HEK293 (cell line): Measurements from ENCODE around the gene PLD3.
A peak's percentile ranks its signal among the peaks of the same experiment; 100 is the strongest.

Experiments used
- CTCF ChIA-PET: fragments of 350-600 bp; formaldehyde crosslinking; extraction: SDS; loops from one replicate; lab custom pipeline; 2021; ENCODE audit warnings: antibody characterized with exemption; lab: Yijun Ruan, JAX
- POLR2A ChIA-PET: fragments of 300-600 bp; formaldehyde crosslinking; extraction: SDS; loops from one replicate; lab custom pipeline; 2020; ENCODE audit warnings: antibody characterized with exemption, inconsistent platforms; lab: Yijun Ruan, JAX
- H3K27ac ChIP-seq: fragments of 200-500 bp; sonication (Bioruptor generic); 2 replicates; pipeline ENCODE4 v1.5.1; 2014; ENCODE audit warnings: low read depth, low read length, control low read depth, inconsistent platforms; ENCODE audit errors: extremely low read depth
- H3K36me3 ChIP-seq, 2 experiments: fragments of 200-500 bp in 1 of 2; sonication (Bioruptor generic) in 1 of 2; 1 replicate in 1 of 2; 2 replicates in 1 of 2; pipeline ENCODE4 v1.5.1; 2014 to 2017; ENCODE audit warnings: inconsistent platforms in 2 of 2, low read length in 2 of 2; ENCODE audit not compliant: control insufficient read depth in 2 of 2, insufficient read depth in 1 of 2
- H3K4me1 ChIP-seq: fragments of 200-500 bp; sonication (Bioruptor generic); 2 replicates; pipeline ENCODE4 v1.5.1; 2014; ENCODE audit warnings: mild to moderate bottlenecking, low read length, inconsistent platforms; ENCODE audit not compliant: control insufficient read depth, insufficient read depth
- H3K4me3 ChIP-seq: 2 replicates; pipeline ENCODE4 v1.5.1; 2011; ENCODE audit warnings: low read depth, mild to moderate bottlenecking, control low read depth, low read length, moderate library complexity
- H3K9me3 ChIP-seq: fragments of 200-500 bp; sonication (Bioruptor generic); 2 replicates; pipeline ENCODE4 v1.5.1; 2014; ENCODE audit warnings: low read depth, low read length, inconsistent platforms; ENCODE audit not compliant: control insufficient read depth, insufficient read depth
- GLI2 ChIP-seq: fragments of 450-650 bp; formaldehyde crosslinking; IDR thresholded peaks from 2 replicates; pipeline ENCODE4; 2017; ENCODE audit warnings: missing biosample characterization, missing genetic modification characterization, low read depth, borderline replicate concordance
- HOXC10 ChIP-seq: sonication (generic); formaldehyde crosslinking; IDR thresholded peaks from 2 replicates; pipeline ENCODE4 v1.8.1; 2023; ENCODE audit warnings: mild to moderate bottlenecking, missing genetic modification reagents
- KLF8 ChIP-seq: fragments of 450-650 bp; formaldehyde crosslinking; IDR thresholded peaks from 2 replicates; pipeline ENCODE4 v1.5.1; 2016; ENCODE audit warnings: missing biosample characterization, missing genetic modification characterization
- REPIN1 ChIP-seq: fragments of 450-650 bp; formaldehyde crosslinking; IDR thresholded peaks from 2 replicates; pipeline ENCODE4 v1.5.1; 2017; ENCODE audit warnings: missing biosample characterization, missing genetic modification characterization, low read depth
- ZNF157 ChIP-seq: fragments of 450-650 bp; formaldehyde crosslinking; IDR thresholded peaks from 2 replicates; pipeline ENCODE4 v1.5.1; 2016; ENCODE audit warnings: missing biosample characterization, missing genetic modification characterization
- ZNF221 ChIP-seq: fragments of 450-650 bp; formaldehyde crosslinking; IDR thresholded peaks from 2 replicates; pipeline ENCODE4 v1.5.1; 2017; ENCODE audit warnings: missing biosample characterization, missing genetic modification characterization, borderline replicate concordance
- ZNF223 ChIP-seq: fragments of 450-650 bp; formaldehyde crosslinking; IDR thresholded peaks from 2 replicates; pipeline ENCODE4 v1.5.1; 2016; ENCODE audit warnings: missing biosample characterization, missing genetic modification characterization
- ZNF23 ChIP-seq: fragments of 450-650 bp; formaldehyde crosslinking; IDR thresholded peaks from 2 replicates; pipeline ENCODE4 v1.5.1; 2016; ENCODE audit warnings: missing biosample characterization, missing genetic modification characterization, borderline replicate concordance
- ZNF274 ChIP-seq, 2 experiments: fragments of 200-500 bp in 1 of 2; fragments of 450-650 bp in 1 of 2; sonication (Bioruptor generic) in 1 of 2; formaldehyde crosslinking in 1 of 2; IDR thresholded peaks; 2 replicates each; pipeline versions ENCODE4 v1.5.1 to v1.6.1; 2014 to 2016; ENCODE audit warnings: borderline replicate concordance in 1 of 2, inconsistent platforms in 1 of 2, low read length in 1 of 2, missing biosample characterization in 1 of 2, missing genetic modification characterization in 1 of 2
- ZNF292 ChIP-seq: fragments of 450-650 bp; formaldehyde crosslinking; IDR thresholded peaks from 2 replicates; pipeline ENCODE4 v1.5.1; 2016; ENCODE audit warnings: low read depth, missing biosample characterization, missing genetic modification characterization, borderline replicate concordance
- ZNF521 ChIP-seq: fragments of 450-650 bp; formaldehyde crosslinking; IDR thresholded peaks from 2 replicates; pipeline ENCODE4 v1.5.1; 2017; ENCODE audit warnings: missing biosample characterization, mild to moderate bottlenecking, missing genetic modification characterization
- ZNF548 ChIP-seq: fragments of 450-650 bp; formaldehyde crosslinking; IDR thresholded peaks from 2 replicates; pipeline ENCODE4 v1.5.1; 2016; ENCODE audit warnings: missing biosample characterization, missing genetic modification characterization
- ZNF561 ChIP-seq: fragments of 450-650 bp; IDR thresholded peaks from 2 replicates; pipeline ENCODE4 v1.5.1; 2018; ENCODE audit warnings: missing biosample characterization, missing genetic modification characterization, borderline replicate concordance
- ZNF596 ChIP-seq: fragments of 450-650 bp; IDR thresholded peaks from 2 replicates; pipeline ENCODE4 v1.5.0; 2018; ENCODE audit warnings: missing biosample characterization, mild to moderate bottlenecking, missing genetic modification characterization, moderate library complexity
- ZNF707 ChIP-seq: fragments of 450-650 bp; formaldehyde crosslinking; IDR thresholded peaks from 2 replicates; pipeline ENCODE4 v1.5.1; 2016; ENCODE audit warnings: missing biosample characterization, missing genetic modification characterization
- ZNF777 ChIP-seq: fragments of 450-650 bp; formaldehyde crosslinking; IDR thresholded peaks from 2 replicates; pipeline ENCODE4 v1.5.1; 2017; ENCODE audit warnings: missing biosample characterization, missing genetic modification characterization, borderline replicate concordance
- TF ChIP-seq, protein P1 (sequence below): fragments of 450-650 bp; formaldehyde crosslinking; IDR thresholded peaks from 2 replicates; pipeline ENCODE4 v1.5.1; 2017; ENCODE audit warnings: missing biosample characterization, missing genetic modification characterization
- TF ChIP-seq, protein P2 (sequence below): fragments of 450-650 bp; formaldehyde crosslinking; IDR thresholded peaks from 2 replicates; pipeline ENCODE4 v1.5.1; 2017; ENCODE audit warnings: missing biosample characterization, missing genetic modification characterization
- TF ChIP-seq, protein P3 (sequence below): fragments of 450-650 bp; formaldehyde crosslinking; IDR thresholded peaks from 2 replicates; pipeline ENCODE4 v1.5.1; 2016; ENCODE audit warnings: missing biosample characterization, missing genetic modification characterization
- TF ChIP-seq, protein P4 (sequence below): fragments of 450-650 bp; formaldehyde crosslinking; IDR thresholded peaks from 2 replicates; pipeline ENCODE4 v1.5.1; 2016; ENCODE audit warnings: missing biosample characterization, missing genetic modification characterization

The PLD3 gene

DNA sequence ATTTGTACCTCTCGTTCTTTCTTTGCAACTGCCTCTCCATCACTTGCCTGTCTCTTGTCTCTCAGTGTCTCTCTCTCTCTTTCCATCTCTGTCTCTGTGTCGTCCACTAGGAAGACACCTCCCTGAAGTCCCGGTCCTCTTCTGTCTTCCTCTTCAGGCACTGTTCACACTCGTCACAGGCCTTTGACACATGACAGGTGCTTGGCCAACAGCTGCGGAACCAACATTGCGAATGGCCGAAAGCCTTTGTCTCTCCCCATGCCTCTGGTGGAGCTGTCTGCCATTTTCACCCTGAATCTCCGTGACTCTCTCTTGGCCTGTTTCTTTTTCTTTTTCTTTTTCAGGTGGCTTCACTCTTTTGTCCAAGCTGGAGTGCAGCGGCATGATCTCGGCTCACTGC is 38.7 kb downstream of the PLD3 start:
- CTCF ChIA-PET, result interaction anchor here (1.1 kb wide), 1 partner anchor 12 kb away, joined by 6 read pairs; no protein-coding TSS in a partner anchor
- no peak for TF ChIP-seq ZNF274 (IDR thresholded peaks at IDR 0.05; ENCODE audit: low read length)
- no peak for TF ChIP-seq ZNF274 (tag by site-specific recombination; IDR thresholded peaks at IDR 0.05; ENCODE audit: borderline replicate concordance)
- no peak for TF ChIP-seq KLF8
- no peak for TF ChIP-seq HOXC10
- 0 out of 2 replicates have a peak, but pooled peaks have one; percentile 11 for TF ChIP-seq ZNF596 (tag by site-specific recombination)
- no peak for TF ChIP-seq ZNF221
- TF ChIP-seq ZNF157 (tag by site-specific recombination), result no peak
- TF ChIP-seq, all 188 proteins: peak for 1
- no peak overlapping the region for H3K27ac ChIP-seq
- POLR2A ChIA-PET, result interaction anchor here (0.7 kb wide), 1 partner anchor 28 kb away, joined by 4 read pairs; no protein-coding TSS in a partner anchor
- H3K9me3 ChIP-seq, result no peaks in the 10 kb centered on the region
- peaks cover 0 to under 1% of the 10 kb centered on the region in 2 experiments; a peak in 1 of 3 replicates for H3K36me3 ChIP-seq
- no peaks in the 10 kb centered on the region for H3K4me1 ChIP-seq
- H3K4me3 ChIP-seq, result no peak overlapping the region

GRCh38 chr19:40388481-40388880 is 40.0 kb downstream of the PLD3 start:
- TF ChIP-seq ZNF561 (tag by site-specific recombination) (no peak), ZNF292 (tag by site-specific recombination) (no peak), ZNF777 (tag by site-specific recombination) (no peak), ZNF548 (tag by site-specific recombination) (no peak), REPIN1 (tag by site-specific recombination) (no peak), ZNF707 (tag by site-specific recombination) (no peak), HOXC10 (no peak), ZNF521 (tag by site-specific recombination) (no peak), GLI2 (tag by site-specific recombination) (no peak), ZNF223 (tag by site-specific recombination) (no peak), ZNF23 (tag by site-specific recombination) (no peak)
- TF ChIP-seq, protein P1, sequence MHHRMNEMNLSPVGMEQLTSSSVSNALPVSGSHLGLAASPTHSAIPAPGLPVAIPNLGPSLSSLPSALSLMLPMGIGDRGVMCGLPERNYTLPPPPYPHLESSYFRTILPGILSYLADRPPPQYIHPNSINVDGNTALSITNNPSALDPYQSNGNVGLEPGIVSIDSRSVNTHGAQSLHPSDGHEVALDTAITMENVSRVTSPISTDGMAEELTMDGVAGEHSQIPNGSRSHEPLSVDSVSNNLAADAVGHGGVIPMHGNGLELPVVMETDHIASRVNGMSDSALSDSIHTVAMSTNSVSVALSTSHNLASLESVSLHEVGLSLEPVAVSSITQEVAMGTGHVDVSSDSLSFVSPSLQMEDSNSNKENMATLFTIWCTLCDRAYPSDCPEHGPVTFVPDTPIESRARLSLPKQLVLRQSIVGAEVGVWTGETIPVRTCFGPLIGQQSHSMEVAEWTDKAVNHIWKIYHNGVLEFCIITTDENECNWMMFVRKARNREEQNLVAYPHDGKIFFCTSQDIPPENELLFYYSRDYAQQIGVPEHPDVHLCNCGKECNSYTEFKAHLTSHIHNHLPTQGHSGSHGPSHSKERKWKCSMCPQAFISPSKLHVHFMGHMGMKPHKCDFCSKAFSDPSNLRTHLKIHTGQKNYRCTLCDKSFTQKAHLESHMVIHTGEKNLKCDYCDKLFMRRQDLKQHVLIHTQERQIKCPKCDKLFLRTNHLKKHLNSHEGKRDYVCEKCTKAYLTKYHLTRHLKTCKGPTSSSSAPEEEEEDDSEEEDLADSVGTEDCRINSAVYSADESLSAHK (tag by site-specific recombination), result no peak
- TF ChIP-seq, protein P2, sequence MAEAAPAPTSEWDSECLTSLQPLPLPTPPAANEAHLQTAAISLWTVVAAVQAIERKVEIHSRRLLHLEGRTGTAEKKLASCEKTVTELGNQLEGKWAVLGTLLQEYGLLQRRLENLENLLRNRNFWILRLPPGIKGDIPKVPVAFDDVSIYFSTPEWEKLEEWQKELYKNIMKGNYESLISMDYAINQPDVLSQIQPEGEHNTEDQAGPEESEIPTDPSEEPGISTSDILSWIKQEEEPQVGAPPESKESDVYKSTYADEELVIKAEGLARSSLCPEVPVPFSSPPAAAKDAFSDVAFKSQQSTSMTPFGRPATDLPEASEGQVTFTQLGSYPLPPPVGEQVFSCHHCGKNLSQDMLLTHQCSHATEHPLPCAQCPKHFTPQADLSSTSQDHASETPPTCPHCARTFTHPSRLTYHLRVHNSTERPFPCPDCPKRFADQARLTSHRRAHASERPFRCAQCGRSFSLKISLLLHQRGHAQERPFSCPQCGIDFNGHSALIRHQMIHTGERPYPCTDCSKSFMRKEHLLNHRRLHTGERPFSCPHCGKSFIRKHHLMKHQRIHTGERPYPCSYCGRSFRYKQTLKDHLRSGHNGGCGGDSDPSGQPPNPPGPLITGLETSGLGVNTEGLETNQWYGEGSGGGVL, result no peak
- TF ChIP-seq, protein P3, sequence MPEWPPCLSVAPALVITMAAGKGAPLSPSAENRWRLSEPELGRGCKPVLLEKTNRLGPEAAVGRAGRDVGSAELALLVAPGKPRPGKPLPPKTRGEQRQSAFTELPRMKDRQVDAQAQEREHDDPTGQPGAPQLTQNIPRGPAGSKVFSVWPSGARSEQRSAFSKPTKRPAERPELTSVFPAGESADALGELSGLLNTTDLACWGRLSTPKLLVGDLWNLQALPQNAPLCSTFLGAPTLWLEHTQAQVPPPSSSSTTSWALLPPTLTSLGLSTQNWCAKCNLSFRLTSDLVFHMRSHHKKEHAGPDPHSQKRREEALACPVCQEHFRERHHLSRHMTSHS, result no peak
- TF ChIP-seq, protein P4, sequence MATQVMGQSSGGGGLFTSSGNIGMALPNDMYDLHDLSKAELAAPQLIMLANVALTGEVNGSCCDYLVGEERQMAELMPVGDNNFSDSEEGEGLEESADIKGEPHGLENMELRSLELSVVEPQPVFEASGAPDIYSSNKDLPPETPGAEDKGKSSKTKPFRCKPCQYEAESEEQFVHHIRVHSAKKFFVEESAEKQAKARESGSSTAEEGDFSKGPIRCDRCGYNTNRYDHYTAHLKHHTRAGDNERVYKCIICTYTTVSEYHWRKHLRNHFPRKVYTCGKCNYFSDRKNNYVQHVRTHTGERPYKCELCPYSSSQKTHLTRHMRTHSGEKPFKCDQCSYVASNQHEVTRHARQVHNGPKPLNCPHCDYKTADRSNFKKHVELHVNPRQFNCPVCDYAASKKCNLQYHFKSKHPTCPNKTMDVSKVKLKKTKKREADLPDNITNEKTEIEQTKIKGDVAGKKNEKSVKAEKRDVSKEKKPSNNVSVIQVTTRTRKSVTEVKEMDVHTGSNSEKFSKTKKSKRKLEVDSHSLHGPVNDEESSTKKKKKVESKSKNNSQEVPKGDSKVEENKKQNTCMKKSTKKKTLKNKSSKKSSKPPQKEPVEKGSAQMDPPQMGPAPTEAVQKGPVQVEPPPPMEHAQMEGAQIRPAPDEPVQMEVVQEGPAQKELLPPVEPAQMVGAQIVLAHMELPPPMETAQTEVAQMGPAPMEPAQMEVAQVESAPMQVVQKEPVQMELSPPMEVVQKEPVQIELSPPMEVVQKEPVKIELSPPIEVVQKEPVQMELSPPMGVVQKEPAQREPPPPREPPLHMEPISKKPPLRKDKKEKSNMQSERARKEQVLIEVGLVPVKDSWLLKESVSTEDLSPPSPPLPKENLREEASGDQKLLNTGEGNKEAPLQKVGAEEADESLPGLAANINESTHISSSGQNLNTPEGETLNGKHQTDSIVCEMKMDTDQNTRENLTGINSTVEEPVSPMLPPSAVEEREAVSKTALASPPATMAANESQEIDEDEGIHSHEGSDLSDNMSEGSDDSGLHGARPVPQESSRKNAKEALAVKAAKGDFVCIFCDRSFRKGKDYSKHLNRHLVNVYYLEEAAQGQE, result no peak
- TF ChIP-seq, all 188 proteins: peak for 0
- POLR2A ChIA-PET, result no interaction called here
- no peak overlapping the region for H3K4me3 ChIP-seq

More at GRCh38 chr19:40388481-40388880, 40.0 kb downstream of the PLD3 start:
- Histone ChIP-seq H3K4me1 (no peaks in the 10 kb centered on the region), H3K27ac (no peak overlapping the region), H3K9me3 (no peaks in the 10 kb centered on the region), H3K36me3 (no peaks in the 10 kb centered on the region; a peak in 1 of 3 replicates)
- CTCF ChIA-PET, result no interaction called here
